Smooth muscle cell (in vitro differentiated cells): ENCODE measurements around the gene PREB. TPM values are rescaled to one million over a fixed set of nuclear protein-coding genes. Genes with fewer than 3 reads are reported as not detected.

Experiments
- DNase-seq: peaks from one replicate; lab custom pipeline; 2025; ENCODE audit not compliant: unreplicated experiment; lab: John Stamatoyannopoulos, UW
- H2AFZ ChIP-seq: fragments of 200-600 bp; sonication (generic); 2 replicates; pipeline ENCODE4 v1.6.0; 2016; ENCODE audit warnings: antibody characterized with exemption, low read depth, mild to moderate bottlenecking
- H3F3A ChIP-seq: fragments of 200-600 bp; sonication (generic); 2 replicates; pipeline ENCODE4 v1.6.0; 2017; ENCODE audit warnings: antibody characterized with exemption, low read depth
- H3K27ac ChIP-seq: fragments of 200-600 bp; sonication (generic); 2 replicates; pipeline ENCODE4 v1.5.1; 2016; ENCODE audit warnings: low read depth, mild to moderate bottlenecking
- H3K27me3 ChIP-seq: fragments of 200-600 bp; sonication (generic); 2 replicates; pipeline ENCODE4 v1.6.1; 2016; ENCODE audit warnings: low read depth, mild to moderate bottlenecking
- H3K36me3 ChIP-seq: fragments of 200-600 bp; sonication (generic); 2 replicates; pipeline ENCODE4 v1.5.1; 2016; ENCODE audit warnings: low read depth
- H3K4me1 ChIP-seq: fragments of 200-600 bp; sonication (generic); 2 replicates; pipeline ENCODE4 v1.5.1; 2016; ENCODE audit warnings: low read depth
- H3K4me2 ChIP-seq: fragments of 200-600 bp; sonication (generic); 2 replicates; pipeline ENCODE4 v1.6.0; 2016; ENCODE audit warnings: mild to moderate bottlenecking
- H3K4me3 ChIP-seq: fragments of 200-600 bp; sonication (generic); 2 replicates; pipeline ENCODE4 v1.5.1; 2016; ENCODE audit warnings: mild to moderate bottlenecking
- H3K79me2 ChIP-seq: fragments of 200-600 bp; sonication (generic); 2 replicates; pipeline ENCODE4 v1.6.0; 2016; ENCODE audit warnings: low read depth, mild to moderate bottlenecking
- H3K9ac ChIP-seq: fragments of 200-600 bp; sonication (generic); 2 replicates; pipeline ENCODE4 v1.6.0; 2016; ENCODE audit warnings: low read depth
- H3K9me3 ChIP-seq: fragments of 200-600 bp; sonication (generic); replicated peaks from 2 replicates; pipeline ENCODE4 v1.5.1; 2016; ENCODE audit warnings: low read depth
- H4K20me1 ChIP-seq: fragments of 200-600 bp; sonication (generic); 2 replicates; pipeline ENCODE4 v1.6.0; 2016; ENCODE audit warnings: low read depth
- WGBS: methylation state at CpG from one replicate; pipeline ENCODE4 v1.1.7; 2016; ENCODE audit warnings: low lambda C conversion rate; 5-methylcytosine and 5-hydroxymethylcytosine counted together
- polyA plus RNA-seq: library from polyadenylated mRNA; unstranded; fragments of >200 nt; fragmentation: Nextera tagmentation; extraction: Ambion mirVana; gene quantifications from 2 replicates; pipeline ENCODE4 v1.2.1, GENCODE V29; 2016
- total RNA-seq: library from RNA; depleted of rRNA; stranded (reverse); fragments of >200 nt; gene quantifications from 2 replicates; pipeline ENCODE4 v1.2.3, GENCODE V29; 2014
- TF ChIP-seq, protein P1 (sequence below): fragments of 200-600 bp; sonication (generic); IDR thresholded peaks from 2 replicates; pipeline ENCODE4 v1.5.1; 2017; ENCODE audit warnings: borderline replicate concordance, mild to moderate bottlenecking, antibody characterized with exemption; ENCODE audit not compliant: insufficient read depth, poor library complexity, severe bottlenecking

PREB gene
- total and polyA plus RNA-seq, 2 experiments from 2014 or later, result 53.2 to 62.6 TPM

DNA sequence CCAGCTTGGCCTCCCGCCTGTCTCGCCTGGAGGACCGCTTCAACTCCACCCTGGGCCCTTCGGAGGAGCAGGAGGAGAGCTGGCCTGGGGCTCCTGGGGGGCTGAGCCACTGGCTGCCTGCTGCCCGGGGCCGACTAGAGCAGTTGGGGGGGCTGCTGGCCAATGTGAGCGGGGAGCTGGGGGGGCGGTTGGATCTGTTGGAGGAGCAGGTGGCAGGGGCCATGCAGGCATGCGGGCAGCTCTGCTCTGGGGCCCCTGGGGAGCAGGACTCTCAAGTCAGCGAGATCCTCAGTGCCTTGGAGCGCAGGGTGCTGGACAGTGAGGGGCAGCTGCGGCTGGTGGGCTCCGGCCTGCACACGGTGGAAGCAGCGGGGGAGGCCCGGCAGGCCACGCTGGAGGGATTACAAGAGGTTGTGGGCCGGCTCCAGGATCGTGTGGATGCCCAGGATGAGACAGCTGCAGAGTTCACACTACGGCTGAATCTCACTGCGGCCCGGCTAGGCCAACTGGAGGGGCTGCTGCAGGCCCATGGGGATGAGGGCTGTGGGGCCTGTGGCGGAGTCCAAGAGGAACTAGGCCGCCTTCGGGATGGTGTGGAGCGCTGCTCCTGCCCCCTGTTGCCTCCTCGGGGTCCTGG is 51.5 kb downstream of the PREB start:
- peaks cover 22% of the 10 kb centered on the region for H3K4me1 ChIP-seq
- no peak overlapping the region for H2AFZ ChIP-seq
- no peak overlapping the region for H3K9ac ChIP-seq
- H4K20me1 ChIP-seq, result peaks cover 33% of the 10 kb centered on the region
- H3K79me2 ChIP-seq, result peaks cover 23% of the 10 kb centered on the region
- 90% methylated on average over 26 of the region's 27 CpGs for WGBS
- no peaks in the 10 kb centered on the region for H3K9me3 ChIP-seq
- no peaks in the 10 kb centered on the region for H3K36me3 ChIP-seq
- DNase-seq, result no peak
- H3K27ac ChIP-seq, result no peak overlapping the region
- H3F3A ChIP-seq, result peaks cover 22% of the 10 kb centered on the region
- H3K4me2 ChIP-seq, result no peak overlapping the region
- TF ChIP-seq, protein P1, sequence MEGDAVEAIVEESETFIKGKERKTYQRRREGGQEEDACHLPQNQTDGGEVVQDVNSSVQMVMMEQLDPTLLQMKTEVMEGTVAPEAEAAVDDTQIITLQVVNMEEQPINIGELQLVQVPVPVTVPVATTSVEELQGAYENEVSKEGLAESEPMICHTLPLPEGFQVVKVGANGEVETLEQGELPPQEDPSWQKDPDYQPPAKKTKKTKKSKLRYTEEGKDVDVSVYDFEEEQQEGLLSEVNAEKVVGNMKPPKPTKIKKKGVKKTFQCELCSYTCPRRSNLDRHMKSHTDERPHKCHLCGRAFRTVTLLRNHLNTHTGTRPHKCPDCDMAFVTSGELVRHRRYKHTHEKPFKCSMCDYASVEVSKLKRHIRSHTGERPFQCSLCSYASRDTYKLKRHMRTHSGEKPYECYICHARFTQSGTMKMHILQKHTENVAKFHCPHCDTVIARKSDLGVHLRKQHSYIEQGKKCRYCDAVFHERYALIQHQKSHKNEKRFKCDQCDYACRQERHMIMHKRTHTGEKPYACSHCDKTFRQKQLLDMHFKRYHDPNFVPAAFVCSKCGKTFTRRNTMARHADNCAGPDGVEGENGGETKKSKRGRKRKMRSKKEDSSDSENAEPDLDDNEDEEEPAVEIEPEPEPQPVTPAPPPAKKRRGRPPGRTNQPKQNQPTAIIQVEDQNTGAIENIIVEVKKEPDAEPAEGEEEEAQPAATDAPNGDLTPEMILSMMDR, result no peak
- H3K4me3 ChIP-seq, result no peak overlapping the region
- H3K27me3 ChIP-seq, result no peaks in the 10 kb centered on the region

DNA sequence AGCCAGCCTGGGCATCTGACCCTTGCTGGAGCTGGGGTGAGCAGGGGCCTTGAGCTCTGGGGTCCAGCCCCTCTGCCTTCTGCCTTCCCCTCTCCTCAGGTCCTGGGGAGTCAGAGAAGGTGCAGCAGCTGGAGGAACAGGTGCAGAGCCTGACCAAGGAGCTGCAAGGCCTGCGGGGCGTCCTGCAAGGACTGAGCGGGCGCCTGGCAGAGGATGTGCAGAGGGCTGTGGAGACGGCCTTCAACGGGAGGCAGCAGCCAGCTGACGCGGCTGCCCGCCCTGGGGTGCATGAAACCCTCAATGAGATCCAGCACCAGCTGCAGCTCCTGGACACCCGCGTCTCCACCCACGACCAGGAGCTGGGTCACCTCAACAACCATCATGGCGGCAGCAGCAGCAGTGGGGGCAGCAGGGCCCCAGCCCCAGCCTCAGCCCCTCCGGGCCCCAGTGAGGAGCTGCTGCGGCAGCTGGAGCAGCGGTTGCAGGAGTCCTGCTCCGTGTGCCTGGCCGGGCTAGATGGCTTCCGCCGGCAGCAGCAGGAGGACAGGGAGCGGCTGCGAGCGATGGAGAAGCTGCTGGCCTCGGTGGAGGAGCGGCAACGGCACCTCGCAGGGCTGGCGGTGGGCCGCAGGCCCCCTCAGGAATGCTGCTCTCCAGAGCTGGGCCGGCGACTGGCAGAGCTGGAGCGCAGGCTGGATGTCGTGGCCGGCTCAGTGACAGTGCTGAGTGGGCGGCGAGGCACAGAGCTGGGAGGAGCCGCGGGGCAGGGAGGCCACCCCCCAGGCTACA is 52.3 kb downstream of the PREB start:
- TF ChIP-seq, protein P1, result no peak
- H3K9ac ChIP-seq, result no peak overlapping the region
- peaks cover 23% of the 10 kb centered on the region for H3K79me2 ChIP-seq
- no peak overlapping the region for H3K4me2 ChIP-seq
- H3F3A ChIP-seq, result peaks cover 24% of the 10 kb centered on the region
- no peak overlapping the region for H3K4me3 ChIP-seq
- H3K4me1 ChIP-seq, result peaks cover 22% of the 10 kb centered on the region
- H4K20me1 ChIP-seq, result peaks cover 33% of the 10 kb centered on the region
- no peaks in the 10 kb centered on the region for H3K9me3 ChIP-seq
- no peak overlapping the region for H2AFZ ChIP-seq
- no peak for DNase-seq
- H3K27me3 ChIP-seq, result no peaks in the 10 kb centered on the region
- H3K27ac ChIP-seq, result no peak overlapping the region
- 84% methylated on average over 33 of the region's 38 CpGs for WGBS
- H3K36me3 ChIP-seq, result no peaks in the 10 kb centered on the region

Other genes starting within 250 kb of the PREB start
- gene MAPRE3, start 164.0 kb downstream of the PREB start, total RNA-seq, result 9.5 and 12.5 TPM in 2 replicates
- 29.5 and 30.5 TPM in 2 replicates for gene MAPRE3, start 164.0 kb downstream of the PREB start, polyA plus RNA-seq
- 67.7 and 79.6 TPM in 2 replicates for gene TMEM214, start 101.7 kb downstream of the PREB start, total RNA-seq
- 94.9 and 99.7 TPM in 2 replicates for gene TMEM214, start 101.7 kb downstream of the PREB start, polyA plus RNA-seq
- gene AGBL5, start 83.0 kb downstream of the PREB start, total RNA-seq, result 10.9 and 13.7 TPM in 2 replicates
- 17.1 and 20.0 TPM in 2 replicates for gene AGBL5, start 83.0 kb downstream of the PREB start, polyA plus RNA-seq
- 529 and 848 TPM in 2 replicates for gene OST4, start 63.0 kb downstream of the PREB start, total RNA-seq
- 1,164 and 1,292 TPM in 2 replicates for gene OST4, start 63.0 kb downstream of the PREB start, polyA plus RNA-seq
- 111 and 131 TPM in 2 replicates for gene EMILIN1, start 56.0 kb downstream of the PREB start, total RNA-seq
- gene EMILIN1, start 56.0 kb downstream of the PREB start, polyA plus RNA-seq, result 330 and 518 TPM in 2 replicates
- gene KHK, start 47.9 kb downstream of the PREB start, total RNA-seq, result 0.27 and 0.94 TPM in 2 replicates
- 1.6 and 2.1 TPM in 2 replicates for gene KHK, start 47.9 kb downstream of the PREB start, polyA plus RNA-seq
- 0.27 TPM in 1 of 2 replicates, not detected in the other for gene CGREF1, start 15.5 kb downstream of the PREB start, total RNA-seq
- gene CGREF1, start 15.5 kb downstream of the PREB start, polyA plus RNA-seq, result 0.85 and 0.97 TPM in 2 replicates
- gene ABHD1, start 10.8 kb downstream of the PREB start, total RNA-seq, result not detected in 2 replicates
- gene ABHD1, start 10.8 kb downstream of the PREB start, polyA plus RNA-seq, result 0.13 TPM in 1 of 2 replicates, not detected in the other
- not detected in 2 replicates for gene PRR30, start 4.8 kb upstream of the PREB start, total RNA-seq
- gene PRR30, start 4.8 kb upstream of the PREB start, polyA plus RNA-seq, result not detected in 2 replicates
- not detected in 2 replicates for gene TCF23, start 14.4 kb upstream of the PREB start, total RNA-seq
- gene TCF23, start 14.4 kb upstream of the PREB start, polyA plus RNA-seq, result not detected in 2 replicates
- gene ATRAID, start 77.4 kb upstream of the PREB start, total RNA-seq, result 233 and 243 TPM in 2 replicates
- 319 and 335 TPM in 2 replicates for gene ATRAID, start 77.4 kb upstream of the PREB start, polyA plus RNA-seq
- gene SLC5A6, start 77.6 kb upstream of the PREB start, total RNA-seq, result 32.3 and 49.8 TPM in 2 replicates
- gene SLC5A6, start 77.6 kb upstream of the PREB start, polyA plus RNA-seq, result 25.7 and 35.8 TPM in 2 replicates
- gene CAD, start 82.7 kb upstream of the PREB start, total RNA-seq, result 20.3 and 20.4 TPM in 2 replicates
- gene CAD, start 82.7 kb upstream of the PREB start, polyA plus RNA-seq, result 32.4 and 34.3 TPM in 2 replicates
- not detected in 2 replicates for gene SLC30A3, start 128.4 kb upstream of the PREB start, total RNA-seq
- 0.17 TPM in 1 of 2 replicates, not detected in the other for gene SLC30A3, start 128.4 kb upstream of the PREB start, polyA plus RNA-seq
- not detected in 2 replicates for gene DNAJC5G, start 140.8 kb upstream of the PREB start, total RNA-seq
- not detected in 2 replicates for gene DNAJC5G, start 140.8 kb upstream of the PREB start, polyA plus RNA-seq
- 0.22 TPM in 1 of 2 replicates, not detected in the other for gene TRIM54, start 147.8 kb upstream of the PREB start, total RNA-seq
- 0.80 TPM in 1 of 2 replicates, not detected in the other for gene TRIM54, start 147.8 kb upstream of the PREB start, polyA plus RNA-seq
- 0.36 and 0.54 TPM in 2 replicates for gene UCN, start 173.8 kb upstream of the PREB start, total RNA-seq
- gene UCN, start 173.8 kb upstream of the PREB start, polyA plus RNA-seq, result 2.7 and 3.6 TPM in 2 replicates
- gene MPV17, start 188.5 kb upstream of the PREB start, total RNA-seq, result 87.1 and 114 TPM in 2 replicates
- 117 and 128 TPM in 2 replicates for gene MPV17, start 188.5 kb upstream of the PREB start, polyA plus RNA-seq
- 37.7 and 42.3 TPM in 2 replicates for gene GTF3C2, start 222.1 kb upstream of the PREB start, total RNA-seq
- 40.3 and 53.8 TPM in 2 replicates for gene GTF3C2, start 222.1 kb upstream of the PREB start, polyA plus RNA-seq
- gene EIF2B4, start 235.7 kb upstream of the PREB start, total RNA-seq, result 30.6 and 36.4 TPM in 2 replicates
- gene EIF2B4, start 235.7 kb upstream of the PREB start, polyA plus RNA-seq, result 70.2 and 80.0 TPM in 2 replicates
- gene SNX17, start 236.0 kb upstream of the PREB start, total RNA-seq, result 84.5 and 88.4 TPM in 2 replicates
- 128 and 155 TPM in 2 replicates for gene SNX17, start 236.0 kb upstream of the PREB start, polyA plus RNA-seq
- gene ZNF513, start 246.1 kb upstream of the PREB start, total RNA-seq, result 6.5 and 7.6 TPM in 2 replicates
- 15.7 and 21.3 TPM in 2 replicates for gene ZNF513, start 246.1 kb upstream of the PREB start, polyA plus RNA-seq